Keratinocyte (primary cell): Measurements from ENCODE around the gene WNT8A.
A peak's percentile ranks its signal among the peaks of the same experiment; 100 is the strongest.

Source experiments
- CTCF ChIP-seq, 3 experiments: IDR thresholded peaks in 1 of 3; conservative IDR thresholded peaks in 1 of 3; optimal IDR thresholded peaks in 1 of 3; 2 replicates in 2 of 3; 3 replicates in 1 of 3; pipeline versions ENCODE3 to v1.5.1; 2011; ENCODE audit warnings: low read length in 3 of 3, mild to moderate bottlenecking in 3 of 3, moderate library complexity in 2 of 3, control low read depth in 1 of 3, inconsistent platforms in 1 of 3; ENCODE audit not compliant: insufficient read depth in 2 of 3; ENCODE audit errors: extremely low read depth in 1 of 3
- EZH2 ChIP-seq: IDR thresholded peaks from one replicate; pipeline ENCODE4 v1.6.1; 2012; ENCODE audit warnings: inconsistent platforms, mild to moderate bottlenecking, low read length, moderate library complexity

GRCh38 chr5:138065102-138065501 is 18.7 kb upstream of the WNT8A start:
- peak; percentile 24 to 60 (median 34) for TF ChIP-seq CTCF (optimal IDR thresholded peaks at IDR 0.05 in 1 of 3, IDR thresholded peaks at IDR 0.05 in 1 of 3, conservative IDR thresholded peaks at IDR 0.05 in 1 of 3; ENCODE audit: extremely low read depth in 1 of 3, insufficient read depth in 2 of 3, low read length in 3 of 3)
- TF ChIP-seq EZH2, result no peak
